ENCODE results near the gene RMND5A.

Gene RMND5A

GRCh38 chr2:86794861-86795260 is 74.8 kb downstream of the RMND5A start:
- no peak for DNase-seq

- DNase-seq = no peak
Measured at GRCh38 chr2:86800856-86801567, 80.9 kb downstream of the RMND5A start.

GRCh38 chr2:86806059-86806857 is 86.2 kb downstream of the RMND5A start:
- DNase-seq = no peak

- no peak for DNase-seq
Measured at GRCh38 chr2:86807133-86807467, 87.0 kb downstream of the RMND5A start.

- peak in 1 of 2 donors; percentile 16 for DNase-seq
Measured at GRCh38 chr2:86807468-86808275, 87.6 kb downstream of the RMND5A start.

- DNase-seq = peak; percentile 82 to 86
Measured at GRCh38 chr2:86808315-86809161, 88.4 kb downstream of the RMND5A start.

- no peak for DNase-seq
Measured at GRCh38 chr2:86809481-86810121, 89.5 kb downstream of the RMND5A start.

GRCh38 chr2:86815611-86816010 is 95.5 kb downstream of the RMND5A start:
- DNase-seq = no peak

GRCh38 chr2:86818114-86818801 is 98.2 kb downstream of the RMND5A start:
- DNase-seq = no peak

- DNase-seq = no peak
Measured at GRCh38 chr2:86818957-86819356, 98.9 kb downstream of the RMND5A start.

- no peak for DNase-seq
Measured at GRCh38 chr2:86821306-86821705, 101.2 kb downstream of the RMND5A start.

GRCh38 chr2:86821842-86822241 is 101.8 kb downstream of the RMND5A start:
- DNase-seq = no peak

GRCh38 chr2:86822668-86823345 is 102.7 kb downstream of the RMND5A start:
- DNase-seq = no peak

- DNase-seq = no peak
Measured at GRCh38 chr2:86825036-86825692, 105.1 kb downstream of the RMND5A start.

GRCh38 chr2:86825693-86826381 is 105.7 kb downstream of the RMND5A start:
- DNase-seq = no peak

- DNase-seq = no peak
Measured at GRCh38 chr2:86826951-86827350, 106.9 kb downstream of the RMND5A start.
